Heart right ventricle (tissue), 16 donors: ENCODE measurements around the gene CD200R1L. TPM values are rescaled to one million over a fixed set of nuclear protein-coding genes. Genes with fewer than 3 reads are reported as not detected.
A peak's percentile ranks its signal among the peaks of the same experiment; 100 is the strongest.

Source experiments
- ATAC-seq, 8 donors: fragments of 200-7000 bp; cut with Tn5 transposase; one replicate each; pipeline ENCODE4 v1.9.1; 2020; ENCODE audit warnings: mild to moderate bottlenecking in 8 of 8, moderate library complexity in 8 of 8, moderate number of reproducible peaks in 1 of 8
- DNase-seq, 2 donors: peaks; one replicate each; pipeline ENCODE4 v3.0.0-alpha.2; 2020
- H3K27ac ChIP-seq, 10 donors: fragments of 200-600 bp; sonication (generic) in 2 of 10; one replicate each; pipeline versions ENCODE4 v1.5.0 to v1.8.0; 2020 to 2022; ENCODE audit warnings: mild to moderate bottlenecking in 3 of 10
- H3K27me3 ChIP-seq, 7 donors: fragments of 200-600 bp; one replicate each; pipeline ENCODE4 v1.8.0; 2021 to 2022; ENCODE audit warnings: mild to moderate bottlenecking in 2 of 7
- H3K36me3 ChIP-seq, 9 donors: fragments of 200-600 bp; sonication (generic) in 1 of 9; one replicate each; pipeline versions ENCODE4 v1.5.0 to v1.8.0; 2020 to 2022; ENCODE audit warnings: mild to moderate bottlenecking in 2 of 9
- H3K4me1 ChIP-seq, 9 donors: fragments of 200-600 bp; sonication (generic) in 1 of 9; one replicate each; pipeline versions ENCODE4 v1.5.0 to v1.8.0; 2020 to 2022; ENCODE audit warnings: mild to moderate bottlenecking in 4 of 9
- H3K4me3 ChIP-seq, 10 donors: fragments of 200-600 bp; sonication (generic) in 2 of 10; one replicate each; pipeline versions ENCODE4 v1.5.0 to v1.8.0; 2020 to 2022; ENCODE audit warnings: mild to moderate bottlenecking in 7 of 10, moderate library complexity in 2 of 10
- H3K9me3 ChIP-seq, 11 donors: fragments of 200-600 bp in 10 of 11; sonication (generic) in 2 of 11; one replicate each; pipeline versions ENCODE4 v1.5.0 to v1.8.0; 2013 to 2022; ENCODE audit warnings: mild to moderate bottlenecking in 2 of 11, control low read depth in 1 of 11, moderate library complexity in 1 of 11
- CTCF ChIP-seq, 9 donors: fragments of 200-600 bp; sonication (generic) in 2 of 9; IDR thresholded peaks; one replicate each; pipeline versions ENCODE4 v1.5.0 to v1.8.0; 2021 to 2022; ENCODE audit warnings: antibody characterized with exemption in 9 of 9, mild to moderate bottlenecking in 5 of 9, moderate library complexity in 1 of 9
- WGBS, 2 donors: extraction: QIAGEN DNeasy Blood & Tissue Kit; methylation state at CpG; one replicate each; pipeline ENCODE4 v1.1.7; 2013; ENCODE audit warnings: inconsistent platforms in 1 of 2; 5-methylcytosine and 5-hydroxymethylcytosine counted together
- intact Hi-C, 10 donors: fragments of 100-400 bp; cut with DNase I; formaldehyde crosslinking; loops; one replicate each; pipeline versions ENCODE4 v1.11.1 to v1.14.2; 2022
- polyA plus RNA-seq, 2 donors: library from polyadenylated mRNA; stranded (reverse); fragments of 200-250 nt; gene quantifications; one replicate each; pipeline ENCODE4 v1.2.3, GENCODE V29; 2013
- total RNA-seq, 10 donors: library from RNA; stranded (reverse); fragmentation: NEBNext Ultra II Directional in 3 of 10; extraction: Animal tissue kit (Norgen Biotek cat#: 25700) in 3 of 10; gene quantifications; one replicate each; pipeline versions ENCODE4 v1.2.1 to v1.2.4, GENCODE V29; 2021 to 2023
- donor health status: Arrhythmogenic right ventricular cardiomyopathy.
- donor health status: ischemic (EF 13 %, LVEDD 7.1; RV severe dilation, severe dysfunction).
- donor health status: healthy with polysubstance abuse.
- donor health status: DM: no; HTN: yes; CAD: no.
- donor health status: DM: no; HTN: no; CAD: no.
- donor health status: ischemic (EF 25% LVEDD 6.9; RV normal size, moderate dysfunction).
- donor health status: ischemic (EF 25% LVEDD 5.7; RV mildly dilated, moderate dysfunction).
- donor health status: healthy.
- donor health status: DM: yes; HTN: yes; CAD: no.
- donor health status: Ischemic cardiomyopathy.
- donor health status: ischemic (EF 35%, LVEDD 5.7; RV mildly dilated, moderate dysfunction).
- donor health status: nonischemic (EF 11% LVEDD 7.7; RV severe dilation, severe dysfunction).
- donor health status: DM: yes; HTN: yes; CAD: no.
- donor health status: PGD.
- donor health status: ischemic (EF 29% LVEDD 5.4; RV normal size, mild dysfunction).
- donor health status: nonischemic (EF 23%, LVEDD 6.1; RV moderate dilation, normal function).

Gene CD200R1L
- total and polyA plus RNA-seq, 12 donors, result not detected

- no peak overlapping the region for H3K27ac ChIP-seq
- H3K27me3 ChIP-seq, result no peaks in the 10 kb centered on the region
- intact Hi-C loops, result no loop called here
- DNase-seq (no peak), ATAC-seq (no peak)
- no peaks in the 10 kb centered on the region for H3K36me3 ChIP-seq
- 66 to 69% methylated on average over 3 of the region's 3 CpGs for WGBS, 2 donors
- peaks cover 0 to 12% (median 0%) of the 10 kb centered on the region in 9 donors for H3K4me1 ChIP-seq
- no peaks in the 10 kb centered on the region for H3K9me3 ChIP-seq
- no peak for TF ChIP-seq CTCF (IDR thresholded peaks at IDR 0.05)
- no peak overlapping the region for H3K4me3 ChIP-seq
Observed at GRCh38 chr3:112822064-112823055, 24.3 kb downstream of the CD200R1L start.

- H3K27me3 ChIP-seq, result no peaks in the 10 kb centered on the region
- H3K4me1 ChIP-seq, result peaks cover 0 to 35% (median 3%) of the 10 kb centered on the region in 9 donors
- no peak overlapping the region for H3K4me3 ChIP-seq
- WGBS, 2 donors, result 77 to 88% methylated on average over 1 of the region's 1 CpG
- intact Hi-C loops, result loop anchor here in 3 of 10 donors (10.0 kb wide), 3 partner anchors 83 to 233 kb away; no protein-coding TSS in a partner anchor
- DNase-seq, result no peak
- peak in 1 of 8 donors; percentile 20 for ATAC-seq
- H3K27ac ChIP-seq, result peak overlapping the region in 1 of 10 donors; percentile 65
- H3K9me3 ChIP-seq, result no peaks in the 10 kb centered on the region
- TF ChIP-seq CTCF (IDR thresholded peaks at IDR 0.05), result no peak
- no peaks in the 10 kb centered on the region for H3K36me3 ChIP-seq
Observed at GRCh38 chr3:112818289-112818688, 28.4 kb downstream of the CD200R1L start.

GRCh38 chr3:112817797-112818196, 28.9 kb downstream of the CD200R1L start:
- intact Hi-C loops, result loop anchor here in 3 of 10 donors (10.0 kb wide), 3 partner anchors 83 to 233 kb away; no protein-coding TSS in a partner anchor
- WGBS, 2 donors, result 26 to 32% methylated on average over 3 of the region's 3 CpGs
- no peak for TF ChIP-seq CTCF (IDR thresholded peaks at IDR 0.05)

GRCh38 chr3:112817271-112817670, 29.4 kb downstream of the CD200R1L start:
- ATAC-seq (no peak), DNase-seq (no peak)
- H3K36me3 ChIP-seq, result no peaks in the 10 kb centered on the region
- no peaks in the 10 kb centered on the region for H3K27me3 ChIP-seq
- intact Hi-C loops, result loop anchor here in 3 of 10 donors (10.0 kb wide), 3 partner anchors 82 to 232 kb away; no protein-coding TSS in a partner anchor
- no peak for TF ChIP-seq CTCF (IDR thresholded peaks at IDR 0.05)
- H3K4me1 ChIP-seq, result peaks cover 0 to 45% (median 11%) of the 10 kb centered on the region in 9 donors
- H3K4me3 ChIP-seq, result no peak overlapping the region
- H3K27ac ChIP-seq, result peak overlapping the region in 1 of 10 donors; percentile 65
- no peaks in the 10 kb centered on the region for H3K9me3 ChIP-seq

More at GRCh38 chr3:112817797-112818196, 28.9 kb downstream of the CD200R1L start:
- Histone ChIP-seq H3K27me3 (no peaks in the 10 kb centered on the region), H3K4me1 (peaks cover 0 to 40% (median 8%) of the 10 kb centered on the region in 9 donors), H3K4me3 (no peak overlapping the region), H3K27ac (peak overlapping the region in 1 of 10 donors; percentile 65), H3K9me3 (no peaks in the 10 kb centered on the region), H3K36me3 (no peaks in the 10 kb centered on the region)
- DNase-seq (no peak), ATAC-seq (no peak)
